Stimulated activated CD4-positive, alpha-beta T cell treated with anti-CD3 and anti-CD28 coated beads, TNF-alpha, amount 100 ng/mL, for 24 hours (primary cell): Measurements from ENCODE around the gene KCNK18.

ENCODE experiments used
- DNase-seq, 3 experiments: peaks; one replicate each; pipeline ENCODE4 v3.0.0-alpha.2; 2020; ENCODE audit warnings: low read depth in 3 of 3

The KCNK18 gene

GRCh38 chr10:117250411-117250810 is 53.1 kb downstream of the KCNK18 start:
- DNase-seq = no peak

GRCh38 chr10:117253908-117254307 is 56.6 kb downstream of the KCNK18 start:
- no peak for DNase-seq

GRCh38 chr10:117254338-117254737 is 57.0 kb downstream of the KCNK18 start:
- DNase-seq = no peak

- no peak for DNase-seq
Measured at GRCh38 chr10:117254774-117255735, 57.8 kb downstream of the KCNK18 start.

GRCh38 chr10:117255835-117256460 is 58.7 kb downstream of the KCNK18 start:
- no peak for DNase-seq

GRCh38 chr10:117256910-117257309 is 59.6 kb downstream of the KCNK18 start:
- no peak for DNase-seq

GRCh38 chr10:117257721-117258120 is 60.4 kb downstream of the KCNK18 start:
- DNase-seq = no peak

- DNase-seq = no peak
Measured at GRCh38 chr10:117259279-117259678, 62.0 kb downstream of the KCNK18 start.
